Measurements from ENCODE around the gene UGGT2.

DNA sequence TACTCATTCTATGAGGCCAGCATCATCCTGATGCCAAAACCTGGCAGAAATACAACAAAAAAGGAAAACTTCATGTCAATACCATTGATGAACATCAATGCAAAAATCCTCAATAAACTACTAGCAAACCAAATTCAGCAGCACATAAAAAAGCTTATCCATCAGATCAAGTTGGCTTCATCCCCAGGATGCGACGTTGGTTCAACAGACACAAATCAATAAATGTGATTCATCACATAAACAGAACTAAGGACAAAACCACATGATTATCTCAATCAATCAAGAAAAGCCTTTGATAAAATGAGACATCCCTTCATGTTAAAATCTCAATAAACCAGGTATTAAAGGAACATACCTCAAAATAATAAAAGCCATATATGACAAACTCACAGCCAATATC, 134.3 kb downstream of the UGGT2 start:
- TF ChIP-seq, protein P1, sequence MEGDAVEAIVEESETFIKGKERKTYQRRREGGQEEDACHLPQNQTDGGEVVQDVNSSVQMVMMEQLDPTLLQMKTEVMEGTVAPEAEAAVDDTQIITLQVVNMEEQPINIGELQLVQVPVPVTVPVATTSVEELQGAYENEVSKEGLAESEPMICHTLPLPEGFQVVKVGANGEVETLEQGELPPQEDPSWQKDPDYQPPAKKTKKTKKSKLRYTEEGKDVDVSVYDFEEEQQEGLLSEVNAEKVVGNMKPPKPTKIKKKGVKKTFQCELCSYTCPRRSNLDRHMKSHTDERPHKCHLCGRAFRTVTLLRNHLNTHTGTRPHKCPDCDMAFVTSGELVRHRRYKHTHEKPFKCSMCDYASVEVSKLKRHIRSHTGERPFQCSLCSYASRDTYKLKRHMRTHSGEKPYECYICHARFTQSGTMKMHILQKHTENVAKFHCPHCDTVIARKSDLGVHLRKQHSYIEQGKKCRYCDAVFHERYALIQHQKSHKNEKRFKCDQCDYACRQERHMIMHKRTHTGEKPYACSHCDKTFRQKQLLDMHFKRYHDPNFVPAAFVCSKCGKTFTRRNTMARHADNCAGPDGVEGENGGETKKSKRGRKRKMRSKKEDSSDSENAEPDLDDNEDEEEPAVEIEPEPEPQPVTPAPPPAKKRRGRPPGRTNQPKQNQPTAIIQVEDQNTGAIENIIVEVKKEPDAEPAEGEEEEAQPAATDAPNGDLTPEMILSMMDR (IDR thresholded peaks at IDR 0.05) = no peak
- TF ChIP-seq POLR2A (IDR thresholded peaks at IDR 0.05) = no peak

Measured in adrenal gland (tissue), 5 donors.